Measurements from ENCODE around the gene NOTCH4. TPM values are rescaled to one million over a fixed set of nuclear protein-coding genes. Genes with fewer than 3 reads are reported as not detected.

The NOTCH4 gene
- total RNA-seq (2022; extraction: Qiagen RNA extraction; ENCODE audit: low read depth) = 0.38 to 0.79 TPM (median 0.71 TPM) in 5 replicates

GRCh38 chr6:32223258-32224235, at the start of gene NOTCH4:
Gene NOTCH4, minus strand, starts transcription at chr6:32224067. Its CDS starts 139 bp downstream, at chr6:32223928.

DNA sequence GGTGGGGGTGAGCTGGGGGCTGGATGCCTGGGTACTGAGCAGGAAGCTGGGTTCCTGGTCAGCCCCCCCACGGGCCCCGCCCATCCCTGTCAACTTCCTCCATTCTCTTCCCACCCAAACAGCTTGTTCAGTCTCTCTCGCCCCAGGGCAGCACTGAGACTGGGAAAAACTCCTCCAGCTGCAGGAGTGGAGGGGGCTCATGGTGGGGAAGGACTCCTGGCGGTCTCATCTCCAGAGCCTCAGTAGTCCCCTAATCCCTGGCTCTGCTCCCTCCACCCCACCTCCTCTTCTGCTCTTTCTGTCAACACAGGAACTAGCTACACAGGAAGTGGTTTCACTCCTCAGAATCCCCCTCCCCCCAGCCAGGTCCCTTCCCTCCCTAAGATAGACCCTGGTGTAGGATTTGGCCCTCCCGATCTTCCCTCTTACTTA, 31.2 kb downstream of the NOTCH4 start, which contains the start of gene GPSM3:
TSS of gene GPSM3 (minus strand) at position 36 of the 432 bp plus-strand sequence. CDS start 130 bp downstream, outside the sequence.

GRCh38 chr6:32190054-32190851, 33.6 kb downstream of the NOTCH4 start, which contains the start of gene PBX2:
Gene PBX2, minus strand, starts transcription at chr6:32190202. Its CDS starts 287 bp downstream, at chr6:32189915.

DNA sequence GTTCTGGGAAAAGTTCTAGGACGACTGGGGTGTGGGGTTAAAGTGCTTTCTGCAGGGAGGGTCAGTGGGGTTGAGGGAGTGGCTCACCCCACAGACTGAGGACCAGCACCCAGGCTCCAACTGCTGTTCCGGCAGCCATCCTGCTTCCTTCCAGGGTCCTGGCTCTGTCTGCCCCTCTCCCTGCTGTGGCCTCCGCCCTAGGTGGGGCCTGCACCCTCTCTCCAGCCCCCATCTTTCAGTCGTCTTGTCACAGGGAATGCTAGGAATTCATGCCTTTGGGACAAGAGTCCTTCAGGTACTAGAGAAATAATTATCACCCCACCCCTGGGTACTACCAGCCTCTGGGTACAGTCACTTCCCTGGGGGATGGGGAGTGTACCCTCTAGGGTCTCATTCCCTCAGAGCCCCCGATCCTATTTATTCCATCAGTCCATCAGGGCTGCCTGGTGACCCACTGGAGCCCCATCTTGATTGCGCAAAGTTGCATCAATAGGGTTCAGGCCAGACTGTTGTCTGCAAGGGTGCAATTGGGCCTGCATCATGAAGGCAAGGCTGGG, 39.7 kb downstream of the NOTCH4 start, which contains the start of gene AGER:
TSS of gene AGER (minus strand) at position 170 of the 557 bp plus-strand sequence. CDS start at position 139, 31 bp downstream.

GRCh38 chr6:32177788-32178546, 45.9 kb downstream of the NOTCH4 start, which contains the start of gene RNF5:
Gene RNF5, plus strand, starts transcription at chr6:32178405. Its CDS starts 107 bp downstream, at chr6:32178512.

DNA sequence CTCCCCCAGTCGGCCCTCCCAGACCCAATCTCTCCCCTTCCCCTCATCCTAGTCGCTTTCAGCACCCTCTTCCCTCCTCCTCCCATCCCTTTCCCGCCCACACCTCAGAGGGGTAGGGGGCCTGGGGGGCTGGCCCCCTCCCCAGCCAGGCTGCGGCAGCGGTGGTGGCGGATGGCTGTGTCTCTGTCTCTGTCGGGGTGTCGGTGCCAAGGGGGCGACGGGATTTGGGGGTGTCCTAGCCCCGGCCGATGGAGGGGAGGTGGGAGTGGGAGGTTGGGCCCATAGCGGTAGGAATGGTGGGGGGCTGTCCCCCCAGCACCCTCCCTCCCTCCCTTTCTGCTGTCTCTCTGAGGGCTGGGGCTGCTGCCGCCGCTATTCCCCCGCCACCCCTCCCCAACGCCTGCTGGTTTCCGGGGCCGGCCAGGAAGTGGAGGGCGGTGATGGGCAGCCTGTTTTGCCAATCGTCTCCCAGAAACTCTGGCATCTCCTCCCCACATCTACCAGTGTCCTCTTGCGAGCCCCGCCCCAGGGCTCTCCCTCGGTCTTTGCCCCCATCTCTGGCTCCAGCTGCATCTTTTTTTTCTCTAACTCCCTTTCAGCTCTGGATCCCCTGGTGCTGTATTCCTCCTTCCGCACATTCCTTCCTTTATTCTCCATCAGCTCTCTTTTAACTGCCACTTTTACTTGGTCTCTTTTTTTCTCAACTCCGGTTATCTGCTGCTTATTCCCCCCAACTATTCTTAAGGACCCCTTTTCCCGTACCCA, 48.0 kb downstream of the NOTCH4 start, which contains the start of gene AGPAT1:
TSS of gene AGPAT1 (minus strand) at position 374 of the 765 bp plus-strand sequence. CDS start 4,588 bp downstream, outside the sequence.

DNA sequence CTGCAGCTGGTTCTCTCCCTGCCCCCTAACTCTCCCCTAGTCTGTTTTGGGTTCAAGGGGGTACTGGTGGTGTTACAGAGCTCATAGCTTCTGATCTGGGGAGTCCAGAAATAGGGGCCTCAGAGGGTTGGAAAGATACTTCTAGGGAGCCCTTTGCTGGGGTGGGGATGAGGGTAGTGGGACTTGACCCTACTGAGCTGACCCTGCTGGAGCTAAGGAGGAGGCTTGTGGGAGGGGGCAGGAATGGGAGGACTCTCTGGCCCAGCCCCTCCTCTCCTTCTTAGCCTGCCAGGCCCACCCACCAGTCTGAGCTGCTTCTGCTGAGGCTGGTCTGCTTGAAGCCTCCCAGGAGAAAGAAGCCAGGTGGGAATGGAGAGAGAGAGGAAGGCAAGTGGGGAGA, 59.6 kb downstream of the NOTCH4 start, which contains the start of gene EGFL8:
TSS of gene EGFL8 (plus strand) at position 301 of the 400 bp plus-strand sequence. CDS start 1,571 bp downstream, outside the sequence.

DNA sequence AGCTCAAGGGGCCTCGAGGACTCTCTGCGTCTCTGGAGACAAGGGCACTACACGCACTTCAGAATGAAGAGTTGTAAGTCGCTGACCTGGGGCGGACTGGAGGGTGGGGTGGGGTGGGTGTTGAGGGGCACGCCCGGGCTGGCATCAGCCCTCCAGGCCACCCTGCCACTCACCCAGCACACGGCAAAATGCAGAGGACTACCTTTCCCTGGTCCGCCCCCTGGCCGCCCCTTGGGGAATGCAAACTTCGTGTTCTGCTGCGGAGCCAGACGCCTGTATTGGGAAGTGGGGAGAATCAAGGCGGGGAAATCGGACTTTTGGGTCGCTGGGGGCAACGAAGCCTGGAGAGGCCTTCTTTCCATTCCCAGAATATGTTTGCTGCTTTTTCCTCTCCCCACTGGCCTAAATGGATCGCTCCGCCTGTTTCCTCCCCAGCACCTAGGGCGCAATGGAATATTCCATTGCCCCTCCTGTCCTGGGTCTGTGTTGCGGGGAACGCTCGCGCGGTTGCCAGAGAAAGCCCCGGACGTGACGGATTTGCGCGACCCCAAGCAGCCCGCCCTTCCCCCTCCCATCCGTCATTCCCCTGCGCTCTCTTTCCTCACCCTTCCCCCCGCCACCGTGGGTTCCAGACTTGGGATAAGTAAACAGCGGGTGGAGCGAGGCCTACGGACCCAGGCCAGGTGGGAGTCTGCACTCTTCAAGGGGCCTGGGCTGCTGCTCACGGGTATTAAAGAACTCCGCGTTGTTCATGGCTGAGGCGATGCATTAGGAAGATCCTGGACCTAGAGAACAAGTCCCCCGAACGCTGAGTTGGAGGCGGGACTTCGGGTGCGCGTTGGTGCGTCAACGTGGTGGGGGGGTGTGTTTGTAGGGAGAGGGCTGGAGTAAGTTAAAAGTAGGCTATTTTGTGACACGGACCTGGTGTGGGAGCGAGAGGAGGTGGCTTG, 70.0 kb downstream of the NOTCH4 start, which contains the start of gene PPT2:
TSS of gene PPT2 (plus strand) at position 578 of the 950 bp plus-strand sequence. CDS start 454 bp downstream, outside the sequence.

GRCh38 chr6:32151863-32152768, 71.8 kb downstream of the NOTCH4 start, which contains the start of gene PRRT1:
Gene PRRT1, minus strand, starts transcription at chr6:32151939. Its CDS starts 112 bp downstream, at chr6:32151827.

Other genes with a start within 250 kb of the NOTCH4 start
- 0.87 to 1.7 TPM (median 0.93 TPM) in 5 replicates for gene C4A, start 242.0 kb downstream of the NOTCH4 start, total RNA-seq (2022; extraction: Qiagen RNA extraction; ENCODE audit: low read depth)
- 0.53 to 1.4 TPM (median 1.1 TPM) in 5 replicates for gene C4B, start 209.3 kb downstream of the NOTCH4 start, total RNA-seq (2022; extraction: Qiagen RNA extraction; ENCODE audit: low read depth)
- 0.08 TPM in 1 of 5 replicates, not detected in the others for gene CYP21A2, start 185.7 kb downstream of the NOTCH4 start, total RNA-seq (2022; extraction: Qiagen RNA extraction; ENCODE audit: low read depth)
- 0.42 to 1.3 TPM (median 0.65 TPM) in 5 replicates for gene TNXB, start 114.7 kb downstream of the NOTCH4 start, total RNA-seq (2022; extraction: Qiagen RNA extraction; ENCODE audit: low read depth)
- 25.5 to 33.4 TPM (median 33.2 TPM) in 5 replicates for gene ATF6B, start 95.8 kb downstream of the NOTCH4 start, total RNA-seq (2022; extraction: Qiagen RNA extraction; ENCODE audit: low read depth)
- 6.4 to 7.8 TPM (median 7.4 TPM) in 5 replicates for gene FKBPL, start 93.8 kb downstream of the NOTCH4 start, total RNA-seq (2022; extraction: Qiagen RNA extraction; ENCODE audit: low read depth)
- gene PRRT1, start 72.1 kb downstream of the NOTCH4 start, total RNA-seq (2022; extraction: Qiagen RNA extraction; ENCODE audit: low read depth) = 0.41 to 0.74 TPM (median 0.62 TPM) in 5 replicates
- 7.8 to 10.0 TPM (median 9.0 TPM) in 5 replicates for gene PPT2, start 69.9 kb downstream of the NOTCH4 start, total RNA-seq (2022; extraction: Qiagen RNA extraction; ENCODE audit: low read depth)
- 0.94 to 1.8 TPM (median 1.5 TPM) in 5 replicates for gene EGFL8, start 59.5 kb downstream of the NOTCH4 start, total RNA-seq (2022; extraction: Qiagen RNA extraction; ENCODE audit: low read depth)
- gene AGPAT1, start 48.0 kb downstream of the NOTCH4 start, total RNA-seq (2022; extraction: Qiagen RNA extraction; ENCODE audit: low read depth) = 29.2 to 39.1 TPM (median 37.9 TPM) in 5 replicates
- gene RNF5, start 45.7 kb downstream of the NOTCH4 start, total RNA-seq (2022; extraction: Qiagen RNA extraction; ENCODE audit: low read depth) = 32.6 to 46.6 TPM (median 46.1 TPM) in 5 replicates
- gene AGER, start 39.8 kb downstream of the NOTCH4 start, total RNA-seq (2022; extraction: Qiagen RNA extraction; ENCODE audit: low read depth) = 1.3 to 2.3 TPM (median 2.0 TPM) in 5 replicates
- gene PBX2, start 33.9 kb downstream of the NOTCH4 start, total RNA-seq (2022; extraction: Qiagen RNA extraction; ENCODE audit: low read depth) = 10.9 to 18.1 TPM (median 17.2 TPM) in 5 replicates
- gene GPSM3, start 31.4 kb downstream of the NOTCH4 start, total RNA-seq (2022; extraction: Qiagen RNA extraction; ENCODE audit: low read depth) = 0.22 to 0.49 TPM (median 0.43 TPM) in 5 replicates
- not detected in 5 replicates for gene TSBP1, start 147.8 kb upstream of the NOTCH4 start, total RNA-seq (2022; extraction: Qiagen RNA extraction; ENCODE audit: low read depth)
- gene BTNL2, start 183.1 kb upstream of the NOTCH4 start, total RNA-seq (2022; extraction: Qiagen RNA extraction; ENCODE audit: low read depth) = not detected in 5 replicates
- gene HLA-DRA, start 215.8 kb upstream of the NOTCH4 start, total RNA-seq (2022; extraction: Qiagen RNA extraction; ENCODE audit: low read depth) = not detected in 5 replicates